Kasumi-1 (cell line): ENCODE results near the gene MYO1B.
A peak's percentile ranks its signal among the peaks of the same experiment; 100 is the strongest.
"Not testable (repeated sequence)": the region's sequence is repeated elsewhere in the genome, so short reads cannot be mapped to it uniquely, and the experiment has no call there.

ENCODE experiments used
- DNase-seq, 2 experiments: peaks; one replicate each; lab custom pipeline; 2025; lab: John Stamatoyannopoulos, UW

Gene MYO1B

DNA sequence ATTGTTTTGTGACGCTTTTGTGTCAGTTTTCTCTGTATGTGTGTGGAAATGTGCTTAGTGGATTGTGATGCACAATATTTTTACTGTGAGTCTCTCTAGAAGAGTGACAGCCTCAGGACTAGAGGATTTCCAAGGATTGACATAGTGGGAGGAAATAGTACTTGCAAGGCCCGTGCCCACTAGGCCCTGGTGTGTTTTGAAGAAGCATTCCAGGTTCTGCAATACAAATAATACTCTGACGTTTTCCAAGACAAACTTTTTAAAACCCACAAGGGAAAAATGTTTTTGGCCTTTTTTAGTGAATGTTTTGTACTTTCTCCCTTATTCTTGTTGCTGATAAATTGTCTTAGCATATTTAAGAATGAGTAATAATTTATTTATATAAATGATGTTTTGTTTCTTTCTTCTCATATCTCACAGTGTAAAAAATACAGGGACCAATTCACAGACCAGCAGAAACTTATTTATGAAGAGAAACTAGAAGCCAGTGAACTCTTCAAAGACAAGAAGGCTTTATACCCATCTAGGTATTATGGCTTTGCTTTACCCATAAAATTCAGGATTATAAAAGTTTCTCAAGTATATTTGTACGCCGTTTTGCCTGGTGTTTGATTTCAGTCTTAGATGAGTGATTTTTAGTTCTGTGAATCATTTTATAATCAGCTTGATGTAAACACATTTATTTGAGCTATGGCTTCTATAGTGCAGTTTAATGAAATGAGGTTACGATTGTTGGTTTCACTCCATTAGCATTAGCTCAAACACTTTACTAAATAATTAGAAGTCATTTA lies 165.6 kb downstream of the MYO1B start:
- no peak for DNase-seq

DNA sequence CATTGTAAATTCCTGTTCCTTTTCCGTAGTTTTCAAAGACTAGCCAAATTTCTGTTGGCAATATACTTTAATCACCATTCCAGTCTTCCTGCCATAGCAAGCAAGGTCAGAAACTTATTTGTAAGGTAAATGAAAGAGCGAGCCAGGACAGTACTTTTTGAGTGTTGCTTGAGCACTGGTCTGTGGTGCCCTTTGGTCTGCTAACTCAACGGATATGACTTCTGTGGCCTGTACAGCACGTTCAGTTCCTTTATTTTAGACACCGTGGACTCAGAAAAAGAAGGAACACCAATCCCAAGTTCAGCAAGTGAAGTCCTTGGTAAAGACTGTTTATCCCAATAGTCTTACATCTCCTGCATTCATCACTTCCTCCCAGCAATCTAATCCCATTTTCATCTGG lies 166.3 kb downstream of the MYO1B start:
- DNase-seq: no peak

GRCh38 chr2:191412353-191412752 lies 167.1 kb downstream of the MYO1B start:
- DNase-seq: no peak

GRCh38 chr2:191415101-191415500 lies 169.9 kb downstream of the MYO1B start:
- DNase-seq: no peak

- no peak for DNase-seq
These were observed 170.7 kb downstream of the MYO1B start for GRCh38 chr2:191415858-191416257.

DNA sequence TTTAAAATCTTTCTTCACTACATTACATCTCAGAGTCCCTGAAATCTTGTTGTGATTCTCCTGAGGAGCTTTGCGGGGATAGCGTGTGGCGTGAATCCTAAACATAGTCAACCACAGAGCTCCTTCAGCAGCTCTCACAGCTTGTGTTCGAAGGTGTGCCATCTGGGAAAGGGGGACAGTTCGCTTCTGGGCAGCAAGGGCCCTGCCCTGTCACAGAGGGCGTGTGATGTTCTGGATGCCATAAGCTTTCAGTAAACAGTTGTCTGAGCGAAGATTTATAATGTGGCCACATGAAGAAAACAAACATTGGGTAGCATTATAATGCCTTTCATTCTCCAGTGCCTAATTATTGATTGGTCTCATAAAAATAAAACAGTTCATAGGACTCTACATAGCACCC lies 172.5 kb downstream of the MYO1B start:
- no peak for DNase-seq

DNA sequence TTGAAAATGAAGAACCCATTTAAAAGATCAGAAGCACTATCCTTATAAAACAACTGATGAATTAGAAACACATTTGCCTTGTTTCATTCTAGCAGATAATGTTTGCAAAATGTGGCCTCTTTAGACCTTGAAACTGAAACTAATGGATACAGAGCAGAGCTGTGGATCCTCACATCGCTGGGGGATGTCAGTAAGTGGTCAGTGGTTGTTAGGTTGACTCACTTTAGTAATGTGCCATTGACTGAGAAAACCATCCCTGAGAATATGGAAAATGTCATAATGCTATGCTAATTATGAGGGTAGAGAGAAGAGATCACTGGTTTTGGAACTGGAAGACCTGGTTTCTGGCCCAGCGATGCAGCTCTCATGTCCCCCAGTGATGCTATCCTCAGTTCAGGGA lies 176.7 kb downstream of the MYO1B start:
- no peak for DNase-seq

DNA sequence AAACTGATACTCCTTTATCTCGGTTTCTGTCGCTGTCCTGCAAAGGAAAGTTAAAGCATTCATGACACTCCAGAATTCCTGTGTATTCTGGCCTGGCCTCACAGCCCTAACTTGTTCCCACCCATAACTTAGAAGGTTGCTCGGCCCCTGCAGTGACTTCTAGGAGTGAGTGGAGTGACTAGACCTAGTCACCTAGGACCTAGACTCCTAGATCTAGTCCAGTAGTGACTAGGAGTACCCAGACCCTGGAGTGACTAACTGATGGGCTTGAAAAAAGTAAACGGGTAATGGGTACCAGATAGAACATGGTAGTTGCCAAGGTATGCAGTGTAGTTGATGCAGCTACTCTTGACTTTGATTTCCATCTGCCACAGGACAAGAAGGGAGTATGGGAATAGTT lies 181.8 kb downstream of the MYO1B start:
- no peak for DNase-seq

GRCh38 chr2:191428141-191428540 lies 182.9 kb downstream of the MYO1B start:
- no peak for DNase-seq

GRCh38 chr2:191430476-191430875 lies 185.3 kb downstream of the MYO1B start:
- no peak for DNase-seq

- DNase-seq: no peak
These were observed 186.9 kb downstream of the MYO1B start for GRCh38 chr2:191432121-191432520.

DNA sequence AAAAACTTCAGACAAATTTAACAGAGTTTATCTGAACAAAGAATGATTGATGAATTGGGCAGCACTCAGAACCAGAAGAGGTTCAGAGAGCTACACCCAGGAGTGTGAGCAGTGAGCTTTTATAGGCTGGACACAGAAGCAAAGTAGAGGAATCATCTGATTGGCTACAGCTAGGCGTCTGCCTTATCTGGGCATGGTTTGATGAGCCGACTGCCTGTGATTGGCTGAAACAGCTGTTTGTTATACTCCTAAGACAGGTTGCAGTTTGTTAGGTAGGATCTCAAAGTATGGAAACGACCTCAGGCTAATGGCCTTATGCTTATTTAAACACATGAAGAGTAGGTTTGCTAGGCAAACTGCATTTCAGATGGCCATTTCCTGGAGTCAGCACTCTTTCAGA lies 188.9 kb downstream of the MYO1B start:
- no peak for DNase-seq

DNA sequence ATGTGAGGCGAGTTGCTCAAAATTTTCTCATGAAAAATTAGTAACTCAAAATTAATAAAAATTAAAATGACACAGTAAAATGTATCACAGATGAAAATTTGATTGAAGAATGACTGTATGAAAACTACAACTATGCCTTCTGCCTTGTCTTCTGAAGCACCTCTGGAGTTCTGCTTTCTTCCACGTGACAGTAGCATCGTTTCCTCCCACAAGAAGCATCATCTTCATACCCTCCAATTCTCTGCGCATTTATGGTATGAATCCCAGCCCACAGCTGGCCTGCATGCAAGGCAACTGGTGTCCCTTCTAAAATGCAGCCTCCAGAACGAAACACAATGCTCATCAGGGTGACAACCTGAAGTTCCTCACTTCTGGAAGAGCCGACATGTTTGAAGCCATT lies 189.9 kb downstream of the MYO1B start:
- no peak for DNase-seq

DNA sequence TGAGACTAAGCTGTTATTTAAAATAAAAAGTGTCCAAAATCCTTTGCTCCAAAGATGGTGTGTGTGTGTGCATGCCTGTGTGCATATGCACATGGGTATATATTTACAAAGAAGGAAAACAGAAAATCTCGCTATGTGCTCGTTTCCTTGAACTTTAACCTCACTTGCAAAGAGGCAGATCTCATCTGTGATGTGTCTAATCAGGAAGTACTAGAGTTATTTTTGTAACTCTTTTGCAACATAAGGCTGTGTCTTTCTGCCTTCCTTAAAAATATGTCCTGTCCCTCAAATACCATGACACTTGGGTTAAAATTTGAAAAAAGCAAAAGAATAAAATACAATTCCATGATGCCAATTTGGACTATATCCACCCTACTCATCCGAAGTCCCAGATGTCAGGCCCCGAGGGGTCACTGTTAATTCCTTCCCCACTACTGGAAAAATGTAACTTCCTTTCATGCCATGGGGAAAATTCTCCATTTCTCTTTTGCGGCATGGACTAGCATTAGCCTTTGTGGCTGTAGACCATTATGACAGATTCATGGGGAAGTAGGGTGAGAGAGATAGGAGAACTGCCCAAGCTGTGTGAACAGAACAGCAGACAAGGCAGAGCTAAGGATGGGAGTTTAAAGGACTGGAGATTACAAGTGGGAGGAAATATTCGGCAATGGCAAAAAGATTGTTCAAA lies 191.3 kb downstream of the MYO1B start:
- peak; percentile 83 to 86 for DNase-seq

DNA sequence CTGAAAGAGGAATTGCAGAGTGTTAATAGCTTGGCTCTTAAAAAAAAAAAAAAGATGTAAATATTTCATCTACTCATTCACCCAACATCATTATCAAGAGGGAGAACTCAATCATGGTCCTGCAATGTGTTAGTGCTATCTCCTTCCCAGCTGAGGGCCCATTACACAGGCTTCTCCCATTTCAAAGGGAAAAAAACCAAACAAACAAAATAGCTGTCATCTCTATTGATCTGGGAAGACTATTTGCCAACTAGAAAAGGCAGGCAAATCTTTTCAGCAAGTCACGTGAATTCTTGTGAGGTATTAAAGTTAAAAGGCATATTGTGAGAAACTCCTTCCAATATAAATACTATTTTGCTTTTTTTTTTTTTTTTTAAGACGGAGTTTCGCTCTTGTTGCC lies 194.3 kb downstream of the MYO1B start:
- DNase-seq: no peak

- DNase-seq: no peak
These were observed 196.5 kb downstream of the MYO1B start for GRCh38 chr2:191441496-191442214.

DNA sequence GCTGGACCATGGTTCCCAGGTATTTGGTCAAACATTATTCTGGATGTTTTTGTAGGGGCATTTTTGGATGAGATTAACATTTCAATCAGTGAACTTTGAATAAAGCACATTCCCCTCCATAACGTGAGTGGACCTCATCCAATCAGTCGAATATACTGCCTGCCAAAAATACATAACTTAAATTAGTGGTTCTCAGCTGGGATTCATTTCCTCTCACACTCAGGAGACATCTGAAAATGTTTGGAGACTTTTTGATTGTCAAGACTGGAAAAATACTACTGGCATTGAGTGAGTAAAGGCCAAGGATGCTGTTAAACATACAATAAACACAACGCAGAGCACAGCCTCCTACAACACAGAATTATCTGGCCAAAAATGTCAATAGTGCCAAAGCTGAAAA lies 198.2 kb downstream of the MYO1B start:
- DNase-seq: no peak

GRCh38 chr2:191446910-191447309 lies 201.7 kb downstream of the MYO1B start:
- DNase-seq: no peak

DNA sequence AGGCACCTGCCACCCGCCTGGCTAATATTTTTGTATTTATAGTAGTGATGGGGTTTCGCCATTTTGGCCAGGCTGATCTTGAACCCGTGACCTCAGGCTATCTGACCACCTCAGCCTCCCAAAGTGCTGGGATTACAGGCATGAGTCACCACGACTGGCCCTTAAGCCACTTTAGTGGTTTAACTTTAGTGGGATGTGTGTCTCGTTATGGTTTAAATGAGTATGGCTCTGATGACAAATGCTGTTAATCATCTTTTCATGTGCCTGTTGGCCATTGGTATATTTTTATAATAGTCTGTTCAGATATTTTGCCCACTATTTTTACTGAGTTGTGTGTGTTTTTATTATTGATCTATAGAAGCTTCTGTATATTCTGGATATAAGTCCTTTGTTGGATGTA lies 205.9 kb downstream of the MYO1B start:
- DNase-seq: no peak

DNA sequence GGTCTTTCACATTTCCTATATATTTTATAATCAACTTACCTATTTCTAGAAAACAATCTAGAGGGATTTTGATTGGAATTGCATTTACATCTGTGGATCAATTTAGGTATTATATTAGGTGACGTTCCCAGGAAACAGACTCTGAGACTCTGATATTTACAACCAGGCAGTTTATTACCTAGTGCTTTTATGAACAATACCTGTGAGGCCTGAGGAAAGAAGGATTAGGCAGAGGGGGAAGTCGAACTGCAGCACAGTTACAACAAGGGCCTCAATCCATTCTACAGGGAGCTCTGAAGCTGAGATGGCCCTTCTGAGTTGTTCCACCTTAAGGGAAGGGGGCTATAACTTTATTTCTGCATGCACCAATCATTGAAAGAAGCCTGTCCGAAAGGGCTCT lies 206.9 kb downstream of the MYO1B start:
- no peak for DNase-seq

- no peak for DNase-seq
These were observed 208.6 kb downstream of the MYO1B start for GRCh38 chr2:191453761-191454160.

DNA sequence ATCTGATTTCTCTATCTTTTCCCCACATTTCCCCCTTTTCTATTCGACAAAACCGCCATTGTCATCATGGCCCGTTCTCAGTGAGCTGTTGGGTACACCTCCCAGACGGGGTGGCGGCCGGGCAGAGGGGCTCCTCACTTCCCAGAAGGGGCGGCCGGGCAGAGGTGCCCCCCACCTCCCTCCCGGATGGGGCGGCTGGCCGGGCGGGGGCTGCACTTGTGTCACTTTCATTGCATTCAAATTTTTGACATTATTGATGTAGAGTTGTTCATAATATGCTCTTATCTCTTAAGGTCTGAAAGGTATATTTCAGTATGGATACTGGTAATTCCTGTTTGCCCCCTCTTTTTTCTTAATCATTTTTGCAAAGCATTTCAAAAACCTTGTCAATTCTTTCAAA lies 211.3 kb downstream of the MYO1B start:
- not testable (repeated sequence) for DNase-seq

GRCh38 chr2:191459158-191459557 lies 214.0 kb downstream of the MYO1B start:
- DNase-seq: no peak
